Ishikawa (cell line): ENCODE measurements around the gene GPR27.

ENCODE experiments used
- CEBPB ChIP-seq: IDR thresholded peaks from 2 replicates; pipeline ENCODE4 v1.6.1; 2012
- CREB1 ChIP-seq: IDR thresholded peaks from 2 replicates; pipeline ENCODE4 v1.6.1; 2012; ENCODE audit warnings: low read depth
- EGR1 ChIP-seq: IDR thresholded peaks from 2 replicates; pipeline ENCODE4 v1.6.1; 2012
- EP300 ChIP-seq: IDR thresholded peaks from 2 replicates; pipeline ENCODE4 v1.6.1; 2012; ENCODE audit warnings: borderline replicate concordance
- FOXM1 ChIP-seq: IDR thresholded peaks from 2 replicates; pipeline ENCODE4 v1.6.1; 2012; ENCODE audit warnings: low read depth, borderline replicate concordance
- NFIC ChIP-seq: IDR thresholded peaks from 2 replicates; pipeline ENCODE4 v1.6.1; 2012
- RAD21 ChIP-seq: IDR thresholded peaks from 2 replicates; pipeline ENCODE4 v1.6.1; 2012; ENCODE audit warnings: low read depth
- TAF1 ChIP-seq: IDR thresholded peaks from 2 replicates; pipeline ENCODE4 v1.6.1; 2012; ENCODE audit warnings: low read depth, mild to moderate bottlenecking
- TCF12 ChIP-seq: IDR thresholded peaks from 2 replicates; pipeline ENCODE4 v1.6.1; 2012; ENCODE audit warnings: low read depth
- TEAD4 ChIP-seq: IDR thresholded peaks from 2 replicates; pipeline ENCODE4 v1.6.1; 2012
- YY1 ChIP-seq: IDR thresholded peaks from 2 replicates; pipeline ENCODE4 v1.6.1; 2012; ENCODE audit warnings: low read depth
- ZBTB7A ChIP-seq: IDR thresholded peaks from 2 replicates; pipeline ENCODE4 v1.6.1; 2012; ENCODE audit warnings: low read depth
- TF ChIP-seq, protein P1 (sequence below): IDR thresholded peaks from 2 replicates; pipeline ENCODE4 v1.6.1; 2012
- TF ChIP-seq, protein P2 (sequence below): IDR thresholded peaks from 2 replicates; pipeline ENCODE4 v1.6.1; 2012; ENCODE audit warnings: low read depth, mild to moderate bottlenecking
- TF ChIP-seq, protein P3 (sequence below): IDR thresholded peaks from 2 replicates; pipeline ENCODE4 v1.6.1; 2012

The GPR27 gene

DNA sequence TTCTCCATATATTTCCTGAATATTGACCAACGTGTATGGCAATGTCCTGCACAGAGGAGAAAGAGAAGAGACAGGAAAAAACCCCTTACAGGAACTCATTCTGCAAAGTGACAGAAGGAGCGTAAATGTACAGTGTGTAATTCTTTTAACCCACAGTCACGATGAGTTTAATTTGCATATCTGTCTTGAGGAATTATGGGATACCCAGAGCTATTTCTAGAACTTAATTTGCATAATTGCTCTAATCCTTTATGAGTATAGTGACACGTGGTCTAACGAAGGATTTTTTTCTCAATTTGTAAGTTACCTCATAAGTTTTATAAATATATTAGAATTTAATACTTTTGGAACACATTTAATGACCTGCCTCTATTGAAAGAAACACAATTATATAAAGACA, 9.8 kb downstream of the GPR27 start:
- TF ChIP-seq TCF12 (no peak), CREB1 (no peak)

DNA sequence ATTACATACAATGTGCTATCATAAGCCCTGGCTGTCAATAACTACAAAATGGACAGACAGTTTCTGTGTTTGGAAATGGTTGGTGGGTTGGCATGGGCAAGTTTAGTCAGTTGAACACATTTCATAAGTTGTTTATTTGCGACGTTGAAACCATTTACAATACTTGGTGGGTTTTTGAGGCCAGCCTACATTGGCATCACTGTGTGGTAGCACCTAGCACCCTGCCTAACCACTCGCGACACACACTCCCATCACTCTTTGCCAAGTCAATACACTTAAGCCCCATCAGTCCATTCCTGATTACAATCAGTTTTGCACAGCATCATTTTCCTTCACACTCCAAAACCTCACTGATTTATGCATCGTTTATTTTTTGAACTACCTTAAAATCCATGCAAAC, 17.5 kb downstream of the GPR27 start:
- TF ChIP-seq RAD21 (no peak), NFIC (no peak), CREB1 (no peak), TEAD4 (no peak), ZBTB7A (no peak), TAF1 (no peak), CEBPB (no peak), EP300 (no peak)
- TF ChIP-seq, protein P1, sequence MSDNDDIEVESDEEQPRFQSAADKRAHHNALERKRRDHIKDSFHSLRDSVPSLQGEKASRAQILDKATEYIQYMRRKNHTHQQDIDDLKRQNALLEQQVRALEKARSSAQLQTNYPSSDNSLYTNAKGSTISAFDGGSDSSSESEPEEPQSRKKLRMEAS = no peak

DNA sequence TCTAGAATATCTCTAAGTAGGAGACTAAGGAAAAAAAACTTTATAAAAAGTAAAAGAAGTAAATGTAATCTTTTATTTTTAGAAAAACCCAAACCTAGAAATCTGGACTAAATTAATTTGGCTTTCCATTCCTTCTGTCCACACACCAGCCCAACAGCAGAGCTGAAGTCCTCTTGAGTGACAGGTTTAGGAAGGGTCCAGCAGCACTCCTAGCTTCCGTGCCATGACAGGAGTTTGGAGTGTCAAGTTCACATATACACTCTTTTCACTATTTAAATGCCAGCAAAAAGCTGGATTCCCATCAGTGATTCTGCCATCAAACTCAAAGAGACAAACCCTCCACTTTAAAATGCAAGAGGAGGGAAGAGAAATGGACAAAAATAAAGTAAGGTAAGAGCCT, 18.2 kb downstream of the GPR27 start:
- TF ChIP-seq, protein P2, sequence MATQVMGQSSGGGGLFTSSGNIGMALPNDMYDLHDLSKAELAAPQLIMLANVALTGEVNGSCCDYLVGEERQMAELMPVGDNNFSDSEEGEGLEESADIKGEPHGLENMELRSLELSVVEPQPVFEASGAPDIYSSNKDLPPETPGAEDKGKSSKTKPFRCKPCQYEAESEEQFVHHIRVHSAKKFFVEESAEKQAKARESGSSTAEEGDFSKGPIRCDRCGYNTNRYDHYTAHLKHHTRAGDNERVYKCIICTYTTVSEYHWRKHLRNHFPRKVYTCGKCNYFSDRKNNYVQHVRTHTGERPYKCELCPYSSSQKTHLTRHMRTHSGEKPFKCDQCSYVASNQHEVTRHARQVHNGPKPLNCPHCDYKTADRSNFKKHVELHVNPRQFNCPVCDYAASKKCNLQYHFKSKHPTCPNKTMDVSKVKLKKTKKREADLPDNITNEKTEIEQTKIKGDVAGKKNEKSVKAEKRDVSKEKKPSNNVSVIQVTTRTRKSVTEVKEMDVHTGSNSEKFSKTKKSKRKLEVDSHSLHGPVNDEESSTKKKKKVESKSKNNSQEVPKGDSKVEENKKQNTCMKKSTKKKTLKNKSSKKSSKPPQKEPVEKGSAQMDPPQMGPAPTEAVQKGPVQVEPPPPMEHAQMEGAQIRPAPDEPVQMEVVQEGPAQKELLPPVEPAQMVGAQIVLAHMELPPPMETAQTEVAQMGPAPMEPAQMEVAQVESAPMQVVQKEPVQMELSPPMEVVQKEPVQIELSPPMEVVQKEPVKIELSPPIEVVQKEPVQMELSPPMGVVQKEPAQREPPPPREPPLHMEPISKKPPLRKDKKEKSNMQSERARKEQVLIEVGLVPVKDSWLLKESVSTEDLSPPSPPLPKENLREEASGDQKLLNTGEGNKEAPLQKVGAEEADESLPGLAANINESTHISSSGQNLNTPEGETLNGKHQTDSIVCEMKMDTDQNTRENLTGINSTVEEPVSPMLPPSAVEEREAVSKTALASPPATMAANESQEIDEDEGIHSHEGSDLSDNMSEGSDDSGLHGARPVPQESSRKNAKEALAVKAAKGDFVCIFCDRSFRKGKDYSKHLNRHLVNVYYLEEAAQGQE = no peak
- no peak for TF ChIP-seq CEBPB
- no peak for TF ChIP-seq RAD21
- TF ChIP-seq FOXM1 = no peak
- no peak for TF ChIP-seq YY1
- TF ChIP-seq TEAD4 = no peak
- TF ChIP-seq TAF1 = no peak
- TF ChIP-seq ZBTB7A = no peak
- TF ChIP-seq CREB1 = no peak

DNA sequence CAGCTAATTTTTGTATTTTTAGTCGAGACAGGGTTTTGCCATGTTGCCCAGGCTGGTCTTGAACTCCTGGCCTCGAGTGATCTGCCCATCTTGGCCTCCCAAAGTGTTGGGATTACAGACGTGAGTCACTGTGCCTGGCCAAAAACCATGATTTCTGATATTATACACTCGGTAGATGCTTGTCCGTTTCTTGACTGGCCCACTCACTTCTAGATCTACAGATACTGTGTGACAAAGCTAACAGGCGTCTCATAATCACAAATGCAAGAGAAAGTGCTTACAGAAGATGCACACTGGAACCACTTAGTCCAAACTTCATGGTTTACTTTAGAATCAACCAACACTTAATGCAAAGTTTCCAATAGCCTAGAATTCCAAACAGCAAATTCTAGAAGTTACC, 22.9 kb downstream of the GPR27 start:
- no peak for TF ChIP-seq TCF12
- TF ChIP-seq, protein P2 = no peak
- no peak for TF ChIP-seq TAF1
- TF ChIP-seq FOXM1 = no peak
- no peak for TF ChIP-seq ZBTB7A
- no peak for TF ChIP-seq TEAD4
- TF ChIP-seq, protein P3, sequence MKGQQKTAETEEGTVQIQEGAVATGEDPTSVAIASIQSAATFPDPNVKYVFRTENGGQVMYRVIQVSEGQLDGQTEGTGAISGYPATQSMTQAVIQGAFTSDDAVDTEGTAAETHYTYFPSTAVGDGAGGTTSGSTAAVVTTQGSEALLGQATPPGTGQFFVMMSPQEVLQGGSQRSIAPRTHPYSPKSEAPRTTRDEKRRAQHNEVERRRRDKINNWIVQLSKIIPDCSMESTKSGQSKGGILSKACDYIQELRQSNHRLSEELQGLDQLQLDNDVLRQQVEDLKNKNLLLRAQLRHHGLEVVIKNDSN = no peak
- no peak for TF ChIP-seq CEBPB

DNA sequence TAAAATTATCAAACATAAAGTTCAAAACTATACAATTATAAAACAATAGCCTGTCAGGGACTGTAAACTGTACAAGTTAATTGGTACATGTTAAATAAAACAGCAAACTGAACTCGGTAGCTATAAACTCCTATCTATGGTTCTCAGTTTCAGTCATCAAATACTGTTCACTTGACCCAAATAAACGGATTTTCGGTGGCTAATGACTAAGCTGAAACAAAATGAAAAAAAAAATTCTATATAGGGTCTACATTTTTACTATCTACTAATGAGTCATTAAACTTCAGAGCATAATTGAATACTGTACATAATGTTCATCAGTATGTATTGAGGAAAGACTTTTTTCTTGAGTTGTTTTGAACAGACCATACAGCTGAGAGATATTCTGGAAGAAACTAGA, 24.7 kb downstream of the GPR27 start:
- TF ChIP-seq CEBPB (no peak), EP300 (no peak), EGR1 (no peak), TEAD4 (no peak), FOXM1 (no peak), TAF1 (no peak), ZBTB7A (no peak), YY1 (no peak), NFIC (no peak), TCF12 (no peak), CREB1 (no peak), RAD21 (no peak)
- TF ChIP-seq, protein P3 = no peak
- TF ChIP-seq, protein P2 = no peak
- TF ChIP-seq, protein P1 = no peak
